Hematopoietic multipotent progenitor cell treated with erythropoietin and hydrocortisone succinate and interleukin-3 and kit ligand, for 15 days (in vitro differentiated cells): ENCODE data around the gene MIF4GD.
"Not testable (repeated sequence)": the region's sequence is repeated elsewhere in the genome, so short reads cannot be mapped to it uniquely, and the experiment has no call there.

ENCODE experiments used
- DNase-seq: peaks from one replicate; pipeline ENCODE4 v3.0.0-alpha.2; 2015; ENCODE audit warnings: low spot score

Gene MIF4GD

GRCh38 chr17:75270966-75271232 lies at the start of gene MIF4GD:
MIF4GD (minus strand) TSS chr17:75271231; CDS start chr17:75270195, 1,036 bp downstream.
- DNase-seq: no peak

- DNase-seq: no peak
Observed at GRCh38 chr17:75319904-75320691, 49.1 kb upstream of the MIF4GD start.

GRCh38 chr17:75318615-75319222 lies 47.7 kb upstream of the MIF4GD start:
- no peak for DNase-seq

- DNase-seq: no peak
Observed at GRCh38 chr17:75318211-75318610, 47.2 kb upstream of the MIF4GD start.

- DNase-seq: no peak
Observed at GRCh38 chr17:75317671-75318070, 46.6 kb upstream of the MIF4GD start.

GRCh38 chr17:75316253-75316652 lies 45.2 kb upstream of the MIF4GD start:
- no peak for DNase-seq

GRCh38 chr17:75315541-75316243 lies 44.7 kb upstream of the MIF4GD start:
- DNase-seq: no peak

GRCh38 chr17:75313941-75314551 lies 43.0 kb upstream of the MIF4GD start:
- DNase-seq: no peak

- no peak for DNase-seq
Observed at GRCh38 chr17:75308732-75309629, 38.0 kb upstream of the MIF4GD start.

GRCh38 chr17:75307957-75308731 lies 37.1 kb upstream of the MIF4GD start:
- DNase-seq: no peak

GRCh38 chr17:75301502-75302206 lies 30.6 kb upstream of the MIF4GD start:
- no peak for DNase-seq

- DNase-seq: no peak
Observed at GRCh38 chr17:75301049-75301448, 30.0 kb upstream of the MIF4GD start.

GRCh38 chr17:75300280-75300679 lies 29.2 kb upstream of the MIF4GD start:
- no peak for DNase-seq

- DNase-seq: no peak
Observed at GRCh38 chr17:75295201-75296158, 24.4 kb upstream of the MIF4GD start.

- DNase-seq: not testable (repeated sequence)
Observed at GRCh38 chr17:75292810-75293448, 21.9 kb upstream of the MIF4GD start.

GRCh38 chr17:75289832-75290337 lies 18.9 kb upstream of the MIF4GD start:
- DNase-seq: peak; percentile 52

- peak; percentile 97 for DNase-seq
Observed at GRCh38 chr17:75289115-75289831, 18.2 kb upstream of the MIF4GD start, which contains the start of gene SLC25A19. SLC25A19 (minus strand) TSS chr17:75289433; CDS start chr17:75286764, 2,669 bp downstream.

- peak; percentile 28 for DNase-seq
Observed at GRCh38 chr17:75288770-75289114, 17.7 kb upstream of the MIF4GD start.
